Myocyte (in vitro differentiated cells): ENCODE data around the gene FCRL5. TPM values are rescaled to one million over a fixed set of nuclear protein-coding genes. Genes with fewer than 3 reads are reported as not detected.
A peak's percentile ranks its signal among the peaks of the same experiment; 100 is the strongest.
"Not testable (repeated sequence)": the region's sequence is repeated elsewhere in the genome, so short reads cannot be mapped to it uniquely, and the experiment has no call there.

Experiments used
- DNase-seq: peaks from one replicate; pipeline ENCODE4 v3.0.0-alpha.2; 2012; ENCODE audit warnings: low read depth
- total RNA-seq: library from RNA; depleted of rRNA; stranded (reverse); fragments of >200 nt; gene quantifications from 2 replicates; pipeline ENCODE4 v1.2.3, GENCODE V29; 2014

The FCRL5 gene
- total RNA-seq, 1 donor from 2014 or later: not detected

GRCh38 chr1:157490467-157491165 is 61.7 kb downstream of the FCRL5 start:
- peak; percentile 51 for DNase-seq

GRCh38 chr1:157488156-157488555 is 64.2 kb downstream of the FCRL5 start:
- no peak for DNase-seq

DNA sequence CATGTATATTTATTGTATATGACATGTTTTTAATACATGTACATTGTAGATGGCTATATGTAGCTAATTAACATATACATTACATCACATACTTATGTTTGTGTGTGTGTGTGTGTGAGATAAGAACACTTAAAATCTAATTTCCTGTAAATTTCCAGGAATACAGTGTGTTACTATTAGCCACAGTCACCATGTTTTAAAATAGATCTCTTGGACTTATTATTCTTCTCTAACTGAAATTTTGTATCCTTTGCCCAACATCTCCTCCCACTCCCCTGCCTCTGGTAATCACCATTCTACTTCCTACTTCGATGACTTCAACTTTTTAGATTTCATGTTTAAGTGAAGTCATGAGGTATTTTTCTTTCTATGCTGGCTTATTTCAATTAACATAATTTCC is 64.8 kb downstream of the FCRL5 start:
- no peak for DNase-seq

DNA sequence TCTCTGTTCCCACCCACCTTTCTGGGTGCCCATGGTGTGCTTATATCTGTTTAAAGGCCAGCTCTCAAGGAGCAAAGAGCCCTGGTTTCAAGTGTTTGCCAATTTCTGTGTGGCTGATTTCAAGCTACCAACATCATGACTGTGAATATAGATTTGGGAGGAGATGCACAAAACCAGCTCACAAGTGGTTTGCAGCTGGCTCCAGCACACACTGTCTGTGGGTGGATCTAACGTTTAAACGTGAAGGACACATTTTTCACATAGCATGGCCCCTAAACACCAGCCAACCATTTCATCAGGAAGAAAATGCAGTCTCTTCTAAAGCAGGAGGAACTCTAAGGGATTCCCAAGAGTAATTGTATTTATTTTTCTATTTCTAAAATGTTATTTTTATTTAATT is 65.2 kb downstream of the FCRL5 start:
- DNase-seq: no peak

GRCh38 chr1:157486400-157486799 is 65.9 kb downstream of the FCRL5 start:
- DNase-seq: not testable (repeated sequence)

DNA sequence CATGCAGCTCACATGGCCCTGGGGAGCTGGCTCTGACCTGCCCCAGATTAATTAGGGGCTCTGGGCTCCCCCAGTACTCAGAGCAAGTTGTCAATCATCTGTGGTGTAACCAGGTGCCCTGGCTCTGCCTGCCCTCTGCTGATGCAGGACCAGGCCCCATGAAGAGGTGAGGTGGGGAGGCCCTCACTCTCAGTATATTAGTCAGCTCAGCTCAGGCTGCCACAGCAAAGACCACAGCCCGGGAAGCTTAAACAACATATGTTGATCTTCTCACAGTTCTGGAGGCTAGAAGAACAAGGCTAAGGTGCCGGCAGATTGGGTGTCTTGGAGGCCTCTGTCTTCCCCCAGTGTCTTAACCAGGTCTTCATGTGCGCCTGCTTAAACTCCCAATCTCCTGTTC is 66.5 kb downstream of the FCRL5 start:
- no peak for DNase-seq

- DNase-seq: no peak
Measured at GRCh38 chr1:157484573-157484972, 67.7 kb downstream of the FCRL5 start.

- no peak for DNase-seq
Measured at GRCh38 chr1:157483635-157484034, 68.7 kb downstream of the FCRL5 start.

- DNase-seq: no peak
Measured at GRCh38 chr1:157482717-157483116, 69.6 kb downstream of the FCRL5 start.

GRCh38 chr1:157482174-157482573 is 70.1 kb downstream of the FCRL5 start:
- no peak for DNase-seq

DNA sequence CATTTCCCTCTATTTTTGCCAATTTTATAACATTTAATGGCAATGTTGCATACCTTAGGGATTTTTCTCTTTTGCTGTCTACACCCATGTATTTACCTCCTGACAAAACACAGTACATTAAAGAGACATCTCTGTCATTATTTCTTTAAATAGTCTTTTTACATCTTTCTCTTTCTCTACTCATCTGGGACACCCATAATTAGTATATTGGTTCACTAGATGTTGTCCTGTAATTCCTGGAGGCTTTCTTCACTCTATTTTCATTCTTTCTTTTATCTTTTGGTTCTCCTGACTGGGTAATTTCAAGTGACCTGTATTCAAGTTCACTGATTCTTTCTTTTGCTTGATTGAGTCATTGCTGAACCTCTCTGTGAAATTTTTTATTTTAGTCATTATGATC is 74.3 kb downstream of the FCRL5 start:
- no peak for DNase-seq

DNA sequence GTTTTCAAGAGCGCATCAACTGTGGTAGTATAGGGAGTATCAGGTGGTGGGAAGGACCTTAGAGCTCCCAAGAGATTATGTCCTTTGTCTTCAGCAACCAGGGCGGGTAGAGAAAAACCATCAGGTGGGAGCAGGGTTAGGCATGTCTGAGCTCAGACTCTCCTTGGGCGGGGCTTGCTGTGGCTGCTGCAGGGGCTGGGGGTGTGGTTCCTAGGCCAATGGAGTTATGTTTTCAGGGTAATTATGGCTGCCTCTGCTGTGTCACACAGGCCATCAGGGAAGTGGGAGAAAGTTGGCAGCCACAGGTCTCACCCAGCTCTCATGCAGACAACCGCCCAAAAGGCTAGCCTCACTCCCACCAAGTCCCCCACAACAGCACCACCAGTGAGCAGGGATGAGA is 74.9 kb downstream of the FCRL5 start:
- DNase-seq: no peak

- DNase-seq: no peak
Measured at GRCh38 chr1:157472959-157473358, 79.4 kb downstream of the FCRL5 start.

DNA sequence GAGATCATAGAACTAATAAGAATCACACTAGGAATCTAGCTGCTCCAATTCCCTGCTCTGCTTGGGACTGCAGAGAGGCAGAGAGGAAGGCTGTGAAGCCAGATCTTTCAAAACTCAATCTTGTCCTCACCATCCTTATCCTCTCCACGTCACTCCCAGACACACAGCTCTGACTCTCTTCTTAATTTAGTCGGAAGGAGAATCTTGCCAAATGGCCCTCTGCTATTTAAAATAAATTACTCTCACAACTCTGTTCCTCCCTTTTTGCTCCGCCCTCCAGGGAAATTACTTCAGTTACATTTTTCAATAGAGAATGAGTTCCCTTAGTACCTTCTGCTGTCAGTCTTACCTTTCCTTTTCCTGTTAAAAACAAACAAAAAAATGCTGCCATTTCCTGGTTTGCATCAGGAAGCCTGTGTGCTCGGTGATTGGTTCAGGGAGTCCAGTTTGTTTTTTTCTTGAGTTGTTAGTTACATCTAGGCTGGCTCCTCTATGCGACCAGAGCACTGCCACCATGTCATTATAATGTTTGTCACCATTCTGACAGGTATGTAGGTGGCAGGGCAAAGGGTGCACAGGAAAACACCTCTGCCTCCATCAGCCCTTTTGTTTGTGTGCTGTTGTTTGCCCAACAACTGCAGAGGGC is 80.1 kb downstream of the FCRL5 start:
- DNase-seq: no peak

- no peak for DNase-seq
Measured at GRCh38 chr1:157471531-157471930, 80.8 kb downstream of the FCRL5 start.

GRCh38 chr1:157469752-157470675 is 82.3 kb downstream of the FCRL5 start:
- DNase-seq: no peak

DNA sequence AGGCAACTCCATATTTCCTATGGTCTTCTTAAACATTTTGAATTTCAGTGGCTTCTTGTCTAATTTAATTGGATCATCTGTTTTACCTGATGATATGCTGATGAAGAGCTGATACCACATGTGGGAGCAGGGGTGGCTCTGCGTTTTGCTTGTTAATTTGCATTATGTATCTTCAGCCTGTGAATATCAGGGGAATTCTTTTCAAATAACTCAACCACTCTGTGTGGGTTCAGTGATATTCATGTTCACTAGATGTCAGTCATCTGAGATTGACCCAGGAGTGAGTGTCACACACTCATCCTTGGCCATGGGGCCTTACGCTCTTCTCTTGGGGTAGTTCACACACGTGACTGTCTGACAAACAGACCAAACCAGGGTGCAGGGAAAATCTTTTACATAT is 83.0 kb downstream of the FCRL5 start:
- DNase-seq: no peak

DNA sequence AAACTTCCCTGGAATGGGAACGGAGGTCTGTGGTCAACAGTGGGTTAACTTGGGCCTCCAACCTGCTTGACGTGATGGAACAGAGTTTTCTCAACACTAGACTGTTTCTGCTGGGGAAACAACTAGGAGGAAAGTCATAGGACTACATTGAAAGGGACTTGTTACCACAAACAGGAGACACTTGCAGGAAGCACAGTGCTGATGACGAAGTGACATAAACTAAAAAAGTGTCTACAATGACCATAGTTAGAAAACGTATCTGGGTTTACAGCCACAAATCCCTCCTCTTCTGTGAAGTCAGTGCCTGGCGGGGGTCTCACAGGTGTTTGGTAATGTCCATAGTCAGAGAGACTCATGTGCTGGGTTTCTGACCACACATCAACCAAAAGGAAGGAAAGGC is 86.3 kb downstream of the FCRL5 start:
- no peak for DNase-seq
